IPS-NIHi7 (cell line): ENCODE data around the gene FTSJ3.
"Not testable (repeated sequence)": the region's sequence is repeated elsewhere in the genome, so short reads cannot be mapped to it uniquely, and the experiment has no call there.

Source experiments
- DNase-seq: peaks from one replicate; pipeline ENCODE4 v3.0.0; 2012; ENCODE audit warnings: mixed read lengths; ENCODE audit errors: extremely low spot score

The FTSJ3 gene

DNA sequence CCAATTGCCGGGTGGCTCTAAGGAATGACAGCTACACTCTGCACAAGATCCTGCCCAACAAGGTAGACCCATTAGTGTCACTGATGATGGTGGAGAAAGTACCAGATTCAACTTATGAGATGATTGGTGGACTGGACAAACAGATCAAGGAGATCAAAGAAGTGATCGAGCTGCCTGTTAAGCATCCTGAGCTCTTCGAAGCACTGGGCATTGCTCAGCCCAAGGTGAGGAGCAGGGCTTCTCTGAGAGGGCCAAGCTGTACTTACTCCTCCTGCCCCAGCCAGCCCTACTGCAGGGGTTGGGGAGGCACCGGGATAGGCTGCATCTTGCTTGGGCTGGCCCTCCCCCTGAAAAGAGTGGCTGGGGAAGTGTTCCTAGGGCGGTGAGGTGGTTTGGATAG lies 2.8 kb upstream of the FTSJ3 start:
- DNase-seq, result no peak

DNA sequence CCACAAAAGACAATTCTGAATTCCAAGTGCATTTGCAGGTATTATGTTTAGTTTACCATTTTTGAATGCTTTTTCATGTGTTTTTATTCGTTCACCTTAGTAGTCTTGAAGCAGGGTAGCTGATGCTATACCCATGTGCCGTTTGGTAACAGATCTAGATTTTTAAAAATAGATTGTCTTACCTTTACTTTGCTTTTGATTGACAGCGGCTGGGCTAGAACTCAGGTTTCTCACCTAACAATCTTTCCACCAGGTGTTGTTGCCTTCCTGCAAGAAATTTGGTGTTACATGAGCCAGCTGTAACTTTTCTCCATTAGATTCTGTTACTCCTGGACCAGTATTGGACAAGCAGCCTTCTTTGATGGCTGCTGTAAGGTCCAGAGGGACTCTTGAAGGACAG lies 1.5 kb upstream of the FTSJ3 start:
- DNase-seq, result no peak

DNA sequence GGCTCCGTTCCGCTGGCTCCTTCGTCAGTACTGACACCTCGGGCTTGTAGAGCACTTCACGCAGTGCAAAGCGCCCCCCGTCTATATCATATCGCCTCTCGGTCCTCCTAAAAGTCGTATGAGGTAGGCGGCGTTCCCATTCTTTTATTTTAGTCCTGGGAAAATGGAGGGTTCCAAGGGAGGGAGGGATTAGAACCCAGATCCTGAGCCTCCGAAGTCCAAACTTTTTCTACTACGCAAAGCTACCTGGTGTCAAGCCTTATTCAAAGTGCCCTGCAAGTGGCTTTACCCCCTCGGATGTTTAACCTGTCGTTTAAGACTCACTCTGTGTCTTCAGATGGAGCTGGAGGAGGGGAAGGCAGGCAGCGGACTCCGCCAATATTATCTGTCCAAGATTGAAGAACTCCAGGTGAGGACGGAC lies 348 bp upstream of the FTSJ3 start:
- no peak for DNase-seq

GRCh38 chr17:63826468-63827001 lies 928 bp downstream of the FTSJ3 start:
- no peak for DNase-seq

DNA sequence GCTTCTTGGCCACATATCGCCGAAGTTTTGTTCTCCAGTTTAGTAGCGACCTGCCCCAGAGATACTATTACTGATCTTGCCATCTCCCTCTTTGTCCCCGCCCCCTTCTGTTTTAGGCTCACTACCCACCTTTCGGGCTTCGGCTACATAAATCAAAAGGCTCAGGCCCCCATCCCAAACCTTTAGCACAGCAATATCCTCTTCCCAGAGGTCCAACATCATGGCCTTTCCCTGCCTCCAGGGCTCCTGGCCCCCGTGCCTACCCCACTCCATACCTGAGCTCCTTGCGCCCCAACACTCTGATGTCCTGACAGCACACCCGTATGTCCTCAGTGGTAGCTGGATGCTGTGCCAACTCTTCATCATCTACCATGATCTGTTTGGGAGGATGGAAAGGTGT lies 3.1 kb downstream of the FTSJ3 start:
- DNase-seq, result no peak

- DNase-seq, result no peak
These were observed 3.7 kb downstream of the FTSJ3 start for GRCh38 chr17:63823659-63824331.

DNA sequence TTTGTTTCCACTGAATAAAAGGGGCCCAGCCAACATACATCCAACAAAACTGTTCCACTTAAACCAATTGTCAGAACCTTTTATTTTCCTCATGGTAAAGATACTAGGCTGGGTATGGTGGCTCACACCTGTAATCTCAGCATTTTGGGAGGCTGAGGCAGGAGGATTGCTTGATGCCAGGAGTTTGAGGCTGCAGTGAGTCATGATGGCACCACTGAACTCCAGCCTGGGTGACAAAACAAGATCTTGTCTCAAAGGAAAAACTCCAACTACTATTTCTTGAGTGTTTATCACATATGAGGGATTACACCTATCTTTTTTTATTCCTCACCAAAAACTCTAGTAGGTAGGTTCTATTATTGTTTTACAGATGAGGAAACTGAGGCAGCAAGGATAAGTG lies 4.9 kb downstream of the FTSJ3 start:
- no peak for DNase-seq

- DNase-seq, result no peak
These were observed 5.7 kb downstream of the FTSJ3 start for GRCh38 chr17:63821804-63822203.

DNA sequence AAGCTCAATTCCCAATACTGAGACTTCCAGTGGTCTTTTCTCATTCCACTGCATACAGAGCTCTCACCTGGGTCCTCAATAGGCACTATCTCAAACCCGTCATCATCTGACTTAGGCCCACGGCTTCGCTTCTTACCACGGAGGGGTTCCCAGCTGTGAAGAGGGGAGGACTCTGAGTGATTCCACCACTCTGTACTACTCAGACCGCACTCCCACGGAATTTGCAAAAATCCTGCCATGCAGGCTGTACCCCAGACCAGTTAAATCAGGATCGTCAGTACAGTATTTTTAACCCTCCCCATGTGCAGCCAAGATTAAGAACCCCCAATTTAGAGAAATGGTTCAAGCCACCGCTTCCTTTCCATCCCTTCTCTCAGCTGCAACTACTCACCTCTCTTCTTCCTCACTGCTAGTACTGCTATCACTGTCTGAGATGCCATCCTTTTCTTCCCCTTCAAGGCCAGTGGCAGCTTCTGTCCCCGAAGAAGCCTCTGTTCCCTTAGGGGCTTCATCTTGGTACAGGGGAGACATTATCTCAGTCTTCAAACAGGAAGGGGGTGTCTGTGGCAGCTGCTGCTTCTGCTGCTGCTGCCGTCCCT lies 6.4 kb downstream of the FTSJ3 start:
- DNase-seq, result no peak

DNA sequence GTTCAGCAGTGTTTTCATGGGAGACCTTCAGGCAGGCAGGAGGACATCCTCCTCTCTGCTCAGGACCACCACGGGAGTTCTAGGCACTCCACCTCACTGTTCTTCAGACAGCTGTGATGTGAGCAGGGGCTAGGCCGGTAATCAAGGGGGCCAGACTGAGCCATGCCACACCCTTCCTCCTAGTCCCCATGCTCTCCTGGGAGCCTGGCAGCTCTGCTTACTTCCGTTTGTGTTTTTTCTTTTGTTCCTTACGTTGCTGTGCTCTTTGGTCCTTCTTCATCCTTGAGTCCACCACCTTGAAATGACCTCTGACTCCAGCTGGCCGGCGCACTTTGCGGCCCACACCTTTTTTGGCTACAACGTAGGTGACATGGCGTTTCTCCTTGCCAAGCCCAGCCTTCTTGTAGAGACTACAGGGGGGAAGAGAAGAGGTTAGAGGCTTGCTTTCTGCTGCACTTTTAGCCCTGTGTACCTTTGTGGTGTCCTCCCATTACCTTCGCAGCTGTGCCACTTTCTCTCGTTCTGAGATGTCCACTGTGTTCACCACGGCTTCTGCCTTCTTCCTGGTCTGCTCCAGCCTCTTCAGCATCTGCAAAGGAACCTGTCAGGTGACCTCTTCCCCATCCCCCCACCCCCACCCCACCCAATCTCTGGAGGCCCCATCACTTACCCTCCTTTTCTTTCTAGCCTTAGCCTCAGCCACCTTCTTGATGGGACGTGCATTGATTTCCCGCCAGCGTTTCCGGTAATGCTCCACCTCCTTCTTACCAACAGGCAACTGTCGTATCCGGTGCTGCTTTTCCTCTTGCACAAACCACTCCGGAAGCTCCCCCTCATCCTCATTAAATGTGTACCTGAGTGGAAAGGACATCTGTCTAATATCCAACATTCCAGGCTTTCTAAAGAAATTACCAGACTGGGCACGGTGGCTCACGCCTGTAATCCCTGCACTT lies 7.6 kb downstream of the FTSJ3 start:
- DNase-seq, result no peak

DNA sequence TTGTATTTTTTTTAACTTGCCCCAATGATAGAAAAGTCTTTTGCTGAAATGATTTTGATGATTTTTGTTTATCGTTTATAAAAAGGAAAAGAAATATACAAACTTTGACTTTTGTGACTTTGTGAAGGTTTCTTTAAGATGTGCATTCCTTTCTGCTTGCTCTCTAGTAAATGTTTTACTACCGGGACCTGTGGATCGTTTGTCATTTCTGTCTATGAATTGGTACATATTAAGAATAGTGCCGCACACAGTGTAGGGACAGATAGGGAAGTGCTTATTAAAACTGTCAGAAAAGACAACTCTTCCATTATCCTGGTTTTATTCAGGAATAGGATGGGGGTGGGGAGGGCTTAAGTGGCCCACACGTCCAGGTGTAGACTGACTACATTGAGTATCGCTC lies 8.3 kb downstream of the FTSJ3 start:
- DNase-seq, result no peak

DNA sequence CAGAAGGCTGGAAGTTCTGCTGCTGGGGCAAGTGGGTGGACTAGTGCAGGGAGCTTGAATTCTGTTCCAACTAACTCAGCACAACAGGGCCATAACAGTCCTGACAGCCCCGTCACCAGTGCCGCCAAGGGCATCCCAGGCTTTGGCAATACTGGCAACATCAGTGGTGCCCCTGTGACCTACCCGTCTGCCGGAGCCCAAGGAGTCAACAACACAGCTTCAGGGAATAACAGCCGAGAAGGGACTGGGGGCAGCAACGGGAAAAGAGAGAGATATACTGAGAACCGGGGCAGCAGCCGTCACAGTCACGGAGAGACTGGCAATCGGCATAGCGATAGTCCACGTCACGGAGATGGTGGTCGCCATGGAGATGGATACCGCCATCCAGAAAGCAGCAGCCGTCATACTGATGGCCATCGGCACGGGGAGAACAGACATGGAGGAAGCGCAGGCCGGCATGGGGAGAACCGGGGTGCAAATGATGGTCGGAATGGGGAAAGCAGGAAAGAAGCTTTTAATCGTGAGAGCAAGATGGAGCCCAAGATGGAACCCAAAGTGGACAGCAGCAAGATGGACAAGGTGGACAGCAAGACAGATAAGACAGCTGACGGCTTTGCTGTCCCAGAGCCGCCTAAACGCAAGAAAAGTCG lies 9.6 kb downstream of the FTSJ3 start:
- DNase-seq, result no peak

- DNase-seq, result no peak
These were observed 10.8 kb downstream of the FTSJ3 start for GRCh38 chr17:63816669-63817068.

DNA sequence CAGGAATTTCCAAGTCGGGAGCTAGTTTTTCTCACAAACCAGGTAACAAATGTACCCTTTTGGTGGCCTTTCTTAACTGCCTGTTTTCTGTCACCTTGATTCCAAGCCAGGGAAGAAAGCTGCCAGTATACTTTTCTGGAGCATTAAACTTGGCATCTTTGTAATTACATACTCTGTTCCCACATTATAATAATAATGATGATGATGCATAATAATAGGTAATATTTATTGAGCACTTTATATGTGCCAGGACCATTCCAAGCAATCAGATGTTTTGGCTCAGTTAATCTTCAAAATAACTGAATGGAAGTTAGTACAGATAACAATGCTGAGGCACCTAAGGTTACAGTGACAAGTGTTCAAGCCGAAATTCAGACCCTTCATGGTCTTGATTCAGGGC lies 11.3 kb downstream of the FTSJ3 start:
- no peak for DNase-seq

GRCh38 chr17:63809970-63810369 lies 17.5 kb downstream of the FTSJ3 start:
- DNase-seq, result no peak

GRCh38 chr17:63805591-63805990 lies 21.9 kb downstream of the FTSJ3 start:
- no peak for DNase-seq

DNA sequence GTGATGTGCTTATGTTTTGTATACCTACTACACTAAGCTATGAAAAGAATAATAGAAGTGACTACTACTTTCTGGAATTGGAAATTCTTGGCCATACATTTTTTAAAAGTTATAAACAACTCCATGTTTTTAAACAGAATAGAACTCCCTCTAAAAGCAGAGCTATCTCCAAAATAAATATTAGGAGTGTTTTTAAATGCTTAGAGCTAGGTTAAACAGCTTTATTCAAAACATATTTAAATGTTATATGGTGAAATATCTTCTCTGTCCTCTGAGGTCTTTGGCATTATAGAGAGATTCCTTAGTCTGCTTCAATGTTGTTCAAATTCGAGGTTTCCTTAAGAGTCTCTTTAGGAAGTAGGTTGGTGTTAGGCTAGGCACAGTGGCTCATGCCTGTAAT lies 23.1 kb downstream of the FTSJ3 start:
- DNase-seq, result no peak

GRCh38 chr17:63800783-63801182 lies 26.7 kb downstream of the FTSJ3 start:
- no peak for DNase-seq

GRCh38 chr17:63798572-63799106 lies 28.8 kb downstream of the FTSJ3 start:
- no peak for DNase-seq

- not testable (repeated sequence) for DNase-seq
These were observed 31.1 kb downstream of the FTSJ3 start for GRCh38 chr17:63796375-63796774.

DNA sequence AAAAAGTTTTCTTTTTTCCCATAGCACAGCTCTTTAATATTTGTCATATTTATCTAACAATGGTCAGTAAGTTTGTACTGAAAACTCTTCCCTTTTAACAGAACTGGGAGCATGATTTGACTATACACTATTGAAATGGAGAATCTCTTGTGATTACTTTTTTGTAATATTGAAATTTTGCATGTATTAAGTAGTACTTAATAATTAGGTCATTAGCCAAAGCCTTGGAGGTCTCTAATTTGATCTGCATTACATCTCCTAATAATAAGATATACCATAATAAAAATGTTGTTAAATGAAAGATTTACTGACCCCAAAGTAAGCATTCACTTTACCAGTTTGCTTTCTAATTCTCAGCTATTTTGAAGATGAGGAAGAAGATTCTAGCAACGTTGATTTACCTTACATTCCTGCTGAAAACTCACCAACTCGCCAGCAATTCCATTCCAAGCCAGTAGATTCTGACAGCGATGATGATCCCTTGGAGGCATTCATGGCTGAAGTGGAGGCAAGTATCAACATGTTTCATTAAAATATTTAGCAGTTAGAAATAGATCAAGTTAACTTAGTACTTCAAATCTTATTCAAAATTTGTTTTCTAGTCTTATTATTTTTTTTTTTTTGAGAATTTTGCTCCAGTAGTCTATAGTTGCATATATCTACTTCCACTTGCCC lies 35.3 kb downstream of the FTSJ3 start:
- no peak for DNase-seq
